GM12878 (cell line): ENCODE results near the gene POGLUT3. TPM values are rescaled to one million over a fixed set of nuclear protein-coding genes. Genes with fewer than 3 reads are reported as not detected.

ENCODE experiments used
- ATAC-seq: fragments of 200-7000 bp; cut with Tn5 transposase; 3 replicates; pipeline ENCODE4 v1.9.1; 2020; ENCODE audit warnings: mild to moderate bottlenecking, moderate library complexity
- BruUV-seq: library from RNA; stranded (reverse); fragments of 400-500 nt; replicated peaks from 2 replicates; lab custom pipeline; 2021; lab: Mats Ljungman, UMichigan
- CTCF ChIA-PET: fragments of 300-600 bp; sonication (Branson Sonifier 250); formaldehyde crosslinking; extraction: SDS; loops from one replicate; lab custom pipeline; 2021; ENCODE audit warnings: inconsistent platforms; lab: Yijun Ruan, JAX
- POLR2A ChIA-PET: fragments of 350-600 bp; formaldehyde crosslinking; extraction: SDS; loops from one replicate; lab custom pipeline; 2021; ENCODE audit warnings: inconsistent platforms; lab: Charles Lee
- RAD21 ChIA-PET: fragments of 300-600 bp; sonication (Branson Sonifier 250); formaldehyde crosslinking; loops from one replicate; lab custom pipeline; 2023; ENCODE audit warnings: antibody characterized with exemption; ENCODE audit not compliant: unreplicated experiment; lab: Charles Lee
- SMC1A ChIA-PET: fragments of 300-600 bp; sonication (Branson Sonifier 250); formaldehyde crosslinking; loops from one replicate; lab custom pipeline; 2023; ENCODE audit not compliant: unreplicated experiment, uncharacterized antibody; lab: Charles Lee
- DNase-seq: peaks from one replicate; pipeline ENCODE4 v3.0.0-alpha.2; 2011; ENCODE audit warnings: low read depth, low spot score
- FAIRE-seq: peaks from 3 replicates; lab custom pipeline; 2011; peaks lifted over from hg19 to GRCh38; lab: Jason Lieb, UNC
- H2AFZ ChIP-seq: 2 replicates; pipeline ENCODE4 v1.6.0; 2011; ENCODE audit warnings: low read depth, low read length, control low read depth; ENCODE audit not compliant: control insufficient read depth
- H3K27ac ChIP-seq: 2 replicates; pipeline ENCODE4 v1.5.1; 2011; ENCODE audit warnings: control low read depth; ENCODE audit not compliant: control insufficient read depth, insufficient read depth
- H3K27me3 ChIP-seq, 2 experiments: replicated peaks in 1 of 2; 2 replicates each; pipeline versions ENCODE4 v1.6.0 to v1.6.1; 2011; ENCODE audit warnings: low read length in 1 of 2; ENCODE audit not compliant: control insufficient read depth in 2 of 2, insufficient read depth in 2 of 2
- H3K36me3 ChIP-seq, 2 experiments: 2 replicates each; pipeline ENCODE4 v1.5.1; 2011; ENCODE audit warnings: low read length in 1 of 2; ENCODE audit not compliant: control insufficient read depth in 2 of 2, insufficient read depth in 2 of 2
- H3K4me1 ChIP-seq: 2 replicates; pipeline ENCODE4 v1.6.1; 2011; ENCODE audit warnings: mild to moderate bottlenecking, low read length, moderate library complexity, mixed read lengths; ENCODE audit not compliant: control insufficient read depth, insufficient read depth
- H3K4me2 ChIP-seq: 2 replicates; pipeline ENCODE4 v1.6.0; 2011; ENCODE audit warnings: control low read depth; ENCODE audit not compliant: control insufficient read depth, insufficient read depth
- H3K4me3 ChIP-seq: fragments of 200-600 bp; sonication (generic); 2 replicates; pipeline ENCODE4 v1.5.1; 2016
- H3K79me2 ChIP-seq: 2 replicates; pipeline ENCODE4 v1.6.0; 2011; ENCODE audit warnings: low read length; ENCODE audit not compliant: control insufficient read depth, insufficient read depth
- H3K9ac ChIP-seq: 2 replicates; pipeline ENCODE4 v1.8.0; 2011; ENCODE audit warnings: low read length, control low read depth, mixed read lengths; ENCODE audit not compliant: control insufficient read depth, insufficient read depth
- H3K9me3 ChIP-seq: replicated peaks from 3 replicates; pipeline ENCODE4 v1.5.1; 2011; ENCODE audit warnings: mild to moderate bottlenecking, low read length; ENCODE audit not compliant: control insufficient read depth, insufficient read depth
- H4K20me1 ChIP-seq: 2 replicates; pipeline ENCODE4 v1.6.0; 2011; ENCODE audit not compliant: control insufficient read depth, insufficient read depth
- CREB1 ChIP-seq: IDR thresholded peaks from 2 replicates; pipeline ENCODE4 v1.6.1; 2012; ENCODE audit warnings: low read depth, mild to moderate bottlenecking, inconsistent platforms
- EZH2 ChIP-seq: IDR thresholded peaks from 2 replicates; pipeline ENCODE4 v1.6.1; 2012; ENCODE audit warnings: low read depth, mild to moderate bottlenecking, control low read depth, inconsistent platforms, low read length, borderline replicate concordance; ENCODE audit not compliant: control insufficient read depth
- HDAC2 ChIP-seq: fragments of 200-600 bp; sonication (generic); IDR thresholded peaks from 2 replicates; pipeline ENCODE4 v1.6.1; 2017
- LARP7 ChIP-seq: fragments of 450-650 bp; IDR thresholded peaks from 2 replicates; pipeline ENCODE4 v1.6.1; 2017; ENCODE audit warnings: mild to moderate bottlenecking
- MTA2 ChIP-seq: fragments of 450-650 bp; IDR thresholded peaks from 2 replicates; pipeline ENCODE4 v1.6.1; 2016; ENCODE audit warnings: low read depth, mild to moderate bottlenecking, moderate library complexity
- WGBS: methylation state at CpG from one replicate; pipeline ENCODE4 v1.1.6; 2016; ENCODE audit warnings: low lambda C conversion rate; ENCODE audit not compliant: insufficient replicate concordance, insufficient coverage; ENCODE audit errors: missing lambda C conversion rate; 5-methylcytosine and 5-hydroxymethylcytosine counted together
- in situ Hi-C: fragments of 300-500 bp; cut with MboI; formaldehyde crosslinking; loops from 9 replicates; pipeline ENCODE4 v1.14.3; 2018; ENCODE audit warnings: mixed read lengths
- intact Hi-C: fragments of 100-400 bp; cut with micrococcal nuclease; formaldehyde crosslinking; loops from one replicate; pipeline ENCODE4 v1.14.2; 2022; ENCODE audit not compliant: unreplicated experiment
- polyA plus RNA-seq, 11 experiments: library from polyadenylated mRNA; depleted of rRNA in 4 of 11; unstranded in 6 of 11; stranded (reverse) in 5 of 11; fragments of >200 nt; fragmentation: Nextera tagmentation in 4 of 11; fragmentation: Illumina TruSeq in 1 of 11; extraction: Ambion mirVana in 4 of 11; extraction: Trizol in 1 of 11; gene quantifications; 1 replicate in 1 of 11; 2 replicates in 10 of 11; pipeline versions ENCODE4 v1.2.1 to v1.2.3, GENCODE V29; 2011 to 2016; ENCODE audit warnings: inconsistent platforms in 2 of 11, missing spikeins in 2 of 11, low read depth in 1 of 11
- total RNA-seq, 4 experiments: library from RNA; depleted of rRNA in 3 of 4; stranded (reverse); fragments of >200 nt in 3 of 4; fragmentation: Illumina TruSeq in 1 of 4; extraction: Trizol in 1 of 4; gene quantifications; 2 replicates each; pipeline versions ENCODE4 v1.2.1 to v1.2.3, GENCODE V29; 2013 to 2021
- TF ChIP-seq, protein P1 (sequence below): fragments of 150-350 bp; IDR thresholded peaks from 2 replicates; pipeline ENCODE4 v1.6.1; 2016; ENCODE audit warnings: low read depth, low read length
- TF ChIP-seq, protein P2 (sequence below): fragments of 450-650 bp; IDR thresholded peaks from 2 replicates; pipeline ENCODE4 v1.6.1; 2017; ENCODE audit warnings: mild to moderate bottlenecking
- TF ChIP-seq, protein P3 (sequence below): fragments of 450-650 bp; IDR thresholded peaks from 2 replicates; pipeline ENCODE4 v1.6.1; 2017; ENCODE audit warnings: mild to moderate bottlenecking, low read depth, inconsistent platforms; ENCODE audit not compliant: poor library complexity, severe bottlenecking
- TF ChIP-seq, protein P4 (sequence below), 3 experiments: IDR thresholded peaks in 2 of 3; conservative IDR thresholded peaks in 1 of 3; 2 replicates each; pipeline ENCODE4 v1.5.1; 2011; ENCODE audit warnings: low read depth in 3 of 3, low read length in 3 of 3, mild to moderate bottlenecking in 3 of 3, control low read depth in 2 of 3, moderate library complexity in 2 of 3, inconsistent platforms in 1 of 3, mixed read lengths in 1 of 3; ENCODE audit not compliant: control insufficient read depth in 2 of 3, insufficient read depth in 1 of 3; ENCODE audit errors: extremely low read depth in 1 of 3
- TF ChIP-seq, protein P5 (sequence below): fragments of 450-650 bp; formaldehyde crosslinking; IDR thresholded peaks from 2 replicates; pipeline ENCODE4 v1.4.0; 2022; ENCODE audit warnings: mild to moderate bottlenecking, moderate library complexity

The POGLUT3 gene
- total and polyA plus RNA-seq, 10 of the 15 experiments (the other 5 are each of a cell fraction or from before 2014, with no cell fraction given), result 3.7 to 21.5 (median 12.9) TPM

DNA sequence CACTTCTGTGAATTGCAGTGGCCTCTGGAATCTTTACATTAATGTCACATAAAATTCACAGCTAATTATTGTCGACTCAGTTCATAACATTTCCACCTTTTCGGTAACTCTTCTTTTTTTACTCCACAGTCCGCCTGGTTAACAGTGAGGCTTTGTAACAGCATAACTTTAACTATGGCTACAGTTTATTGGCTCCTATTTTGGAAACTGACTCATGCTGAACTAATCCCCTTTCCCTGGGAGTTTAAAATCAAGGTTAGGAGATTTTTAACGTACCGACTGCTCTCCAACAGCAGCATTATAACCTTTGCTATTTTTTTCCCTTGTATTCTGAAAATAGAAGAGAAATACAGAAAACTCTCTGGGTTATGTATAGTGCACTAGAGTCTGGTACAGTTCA lies 3.2 kb upstream of the POGLUT3 start:
- H3K4me2 ChIP-seq, result no peak overlapping the region
- DNase-seq, result no peak
- peaks cover 8% of the 10 kb centered on the region for H3K79me2 ChIP-seq
- 94% methylated on average over 5 of the region's 5 CpGs for WGBS
- ChIA-PET SMC1A (interaction anchor here (0.8 kb wide), 1 partner anchor 30 kb away, joined by 3 read pairs; no protein-coding TSS in a partner anchor), POLR2A (no interaction called here), CTCF (interaction anchor here (1.2 kb wide), 1 partner anchor 135 kb away, joined by 5 read pairs; no protein-coding TSS in a partner anchor), RAD21 (no interaction called here)
- no peak overlapping the region for H3K9ac ChIP-seq
- BruUV-seq, result no TSS peak
- no peak overlapping the region for H3K27ac ChIP-seq
- no peak for FAIRE-seq
- no peak overlapping the region for H3K4me3 ChIP-seq
- H3K36me3 ChIP-seq, result no peaks in the 10 kb centered on the region
- H3K9me3 ChIP-seq, result no peaks in the 10 kb centered on the region
- H3K4me1 ChIP-seq, result no peaks in the 10 kb centered on the region
- no peaks in the 10 kb centered on the region for H3K27me3 ChIP-seq
- H4K20me1 ChIP-seq, result no peaks in the 10 kb centered on the region
- ATAC-seq, result no peak
- in situ Hi-C loops, result no loop called here
- no peak overlapping the region for H2AFZ ChIP-seq
- intact Hi-C loops, result no loop called here
- TF ChIP-seq, protein P1, sequence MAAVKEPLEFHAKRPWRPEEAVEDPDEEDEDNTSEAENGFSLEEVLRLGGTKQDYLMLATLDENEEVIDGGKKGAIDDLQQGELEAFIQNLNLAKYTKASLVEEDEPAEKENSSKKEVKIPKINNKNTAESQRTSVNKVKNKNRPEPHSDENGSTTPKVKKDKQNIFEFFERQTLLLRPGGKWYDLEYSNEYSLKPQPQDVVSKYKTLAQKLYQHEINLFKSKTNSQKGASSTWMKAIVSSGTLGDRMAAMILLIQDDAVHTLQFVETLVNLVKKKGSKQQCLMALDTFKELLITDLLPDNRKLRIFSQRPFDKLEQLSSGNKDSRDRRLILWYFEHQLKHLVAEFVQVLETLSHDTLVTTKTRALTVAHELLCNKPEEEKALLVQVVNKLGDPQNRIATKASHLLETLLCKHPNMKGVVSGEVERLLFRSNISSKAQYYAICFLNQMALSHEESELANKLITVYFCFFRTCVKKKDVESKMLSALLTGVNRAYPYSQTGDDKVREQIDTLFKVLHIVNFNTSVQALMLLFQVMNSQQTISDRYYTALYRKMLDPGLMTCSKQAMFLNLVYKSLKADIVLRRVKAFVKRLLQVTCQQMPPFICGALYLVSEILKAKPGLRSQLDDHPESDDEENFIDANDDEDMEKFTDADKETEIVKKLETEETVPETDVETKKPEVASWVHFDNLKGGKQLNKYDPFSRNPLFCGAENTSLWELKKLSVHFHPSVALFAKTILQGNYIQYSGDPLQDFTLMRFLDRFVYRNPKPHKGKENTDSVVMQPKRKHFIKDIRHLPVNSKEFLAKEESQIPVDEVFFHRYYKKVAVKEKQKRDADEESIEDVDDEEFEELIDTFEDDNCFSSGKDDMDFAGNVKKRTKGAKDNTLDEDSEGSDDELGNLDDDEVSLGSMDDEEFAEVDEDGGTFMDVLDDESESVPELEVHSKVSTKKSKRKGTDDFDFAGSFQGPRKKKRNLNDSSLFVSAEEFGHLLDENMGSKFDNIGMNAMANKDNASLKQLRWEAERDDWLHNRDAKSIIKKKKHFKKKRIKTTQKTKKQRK, result no peak
- no peak for TF ChIP-seq MTA2
- TF ChIP-seq, protein P2, sequence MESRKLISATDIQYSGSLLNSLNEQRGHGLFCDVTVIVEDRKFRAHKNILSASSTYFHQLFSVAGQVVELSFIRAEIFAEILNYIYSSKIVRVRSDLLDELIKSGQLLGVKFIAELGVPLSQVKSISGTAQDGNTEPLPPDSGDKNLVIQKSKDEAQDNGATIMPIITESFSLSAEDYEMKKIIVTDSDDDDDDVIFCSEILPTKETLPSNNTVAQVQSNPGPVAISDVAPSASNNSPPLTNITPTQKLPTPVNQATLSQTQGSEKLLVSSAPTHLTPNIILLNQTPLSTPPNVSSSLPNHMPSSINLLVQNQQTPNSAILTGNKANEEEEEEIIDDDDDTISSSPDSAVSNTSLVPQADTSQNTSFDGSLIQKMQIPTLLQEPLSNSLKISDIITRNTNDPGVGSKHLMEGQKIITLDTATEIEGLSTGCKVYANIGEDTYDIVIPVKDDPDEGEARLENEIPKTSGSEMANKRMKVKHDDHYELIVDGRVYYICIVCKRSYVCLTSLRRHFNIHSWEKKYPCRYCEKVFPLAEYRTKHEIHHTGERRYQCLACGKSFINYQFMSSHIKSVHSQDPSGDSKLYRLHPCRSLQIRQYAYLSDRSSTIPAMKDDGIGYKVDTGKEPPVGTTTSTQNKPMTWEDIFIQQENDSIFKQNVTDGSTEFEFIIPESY, result no peak
- no peak for TF ChIP-seq LARP7
- TF ChIP-seq, protein P3, sequence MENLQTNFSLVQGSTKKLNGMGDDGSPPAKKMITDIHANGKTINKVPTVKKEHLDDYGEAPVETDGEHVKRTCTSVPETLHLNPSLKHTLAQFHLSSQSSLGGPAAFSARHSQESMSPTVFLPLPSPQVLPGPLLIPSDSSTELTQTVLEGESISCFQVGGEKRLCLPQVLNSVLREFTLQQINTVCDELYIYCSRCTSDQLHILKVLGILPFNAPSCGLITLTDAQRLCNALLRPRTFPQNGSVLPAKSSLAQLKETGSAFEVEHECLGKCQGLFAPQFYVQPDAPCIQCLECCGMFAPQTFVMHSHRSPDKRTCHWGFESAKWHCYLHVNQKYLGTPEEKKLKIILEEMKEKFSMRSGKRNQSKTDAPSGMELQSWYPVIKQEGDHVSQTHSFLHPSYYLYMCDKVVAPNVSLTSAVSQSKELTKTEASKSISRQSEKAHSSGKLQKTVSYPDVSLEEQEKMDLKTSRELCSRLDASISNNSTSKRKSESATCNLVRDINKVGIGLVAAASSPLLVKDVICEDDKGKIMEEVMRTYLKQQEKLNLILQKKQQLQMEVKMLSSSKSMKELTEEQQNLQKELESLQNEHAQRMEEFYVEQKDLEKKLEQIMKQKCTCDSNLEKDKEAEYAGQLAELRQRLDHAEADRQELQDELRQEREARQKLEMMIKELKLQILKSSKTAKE, result no peak
- no peak for TF ChIP-seq CREB1
- TF ChIP-seq EZH2, result no peak
- TF ChIP-seq HDAC2, result no peak
- TF ChIP-seq, protein P4, sequence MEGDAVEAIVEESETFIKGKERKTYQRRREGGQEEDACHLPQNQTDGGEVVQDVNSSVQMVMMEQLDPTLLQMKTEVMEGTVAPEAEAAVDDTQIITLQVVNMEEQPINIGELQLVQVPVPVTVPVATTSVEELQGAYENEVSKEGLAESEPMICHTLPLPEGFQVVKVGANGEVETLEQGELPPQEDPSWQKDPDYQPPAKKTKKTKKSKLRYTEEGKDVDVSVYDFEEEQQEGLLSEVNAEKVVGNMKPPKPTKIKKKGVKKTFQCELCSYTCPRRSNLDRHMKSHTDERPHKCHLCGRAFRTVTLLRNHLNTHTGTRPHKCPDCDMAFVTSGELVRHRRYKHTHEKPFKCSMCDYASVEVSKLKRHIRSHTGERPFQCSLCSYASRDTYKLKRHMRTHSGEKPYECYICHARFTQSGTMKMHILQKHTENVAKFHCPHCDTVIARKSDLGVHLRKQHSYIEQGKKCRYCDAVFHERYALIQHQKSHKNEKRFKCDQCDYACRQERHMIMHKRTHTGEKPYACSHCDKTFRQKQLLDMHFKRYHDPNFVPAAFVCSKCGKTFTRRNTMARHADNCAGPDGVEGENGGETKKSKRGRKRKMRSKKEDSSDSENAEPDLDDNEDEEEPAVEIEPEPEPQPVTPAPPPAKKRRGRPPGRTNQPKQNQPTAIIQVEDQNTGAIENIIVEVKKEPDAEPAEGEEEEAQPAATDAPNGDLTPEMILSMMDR (IDR thresholded peaks at IDR 0.05 in 2 of 3, conservative IDR thresholded peaks at IDR 0.05 in 1 of 3; ENCODE audit: control insufficient read depth in 2 of 3, extremely low read depth in 1 of 3, insufficient read depth in 1 of 3, low read depth in 3 of 3, low read length in 3 of 3), result no peak
- TF ChIP-seq, protein P5, sequence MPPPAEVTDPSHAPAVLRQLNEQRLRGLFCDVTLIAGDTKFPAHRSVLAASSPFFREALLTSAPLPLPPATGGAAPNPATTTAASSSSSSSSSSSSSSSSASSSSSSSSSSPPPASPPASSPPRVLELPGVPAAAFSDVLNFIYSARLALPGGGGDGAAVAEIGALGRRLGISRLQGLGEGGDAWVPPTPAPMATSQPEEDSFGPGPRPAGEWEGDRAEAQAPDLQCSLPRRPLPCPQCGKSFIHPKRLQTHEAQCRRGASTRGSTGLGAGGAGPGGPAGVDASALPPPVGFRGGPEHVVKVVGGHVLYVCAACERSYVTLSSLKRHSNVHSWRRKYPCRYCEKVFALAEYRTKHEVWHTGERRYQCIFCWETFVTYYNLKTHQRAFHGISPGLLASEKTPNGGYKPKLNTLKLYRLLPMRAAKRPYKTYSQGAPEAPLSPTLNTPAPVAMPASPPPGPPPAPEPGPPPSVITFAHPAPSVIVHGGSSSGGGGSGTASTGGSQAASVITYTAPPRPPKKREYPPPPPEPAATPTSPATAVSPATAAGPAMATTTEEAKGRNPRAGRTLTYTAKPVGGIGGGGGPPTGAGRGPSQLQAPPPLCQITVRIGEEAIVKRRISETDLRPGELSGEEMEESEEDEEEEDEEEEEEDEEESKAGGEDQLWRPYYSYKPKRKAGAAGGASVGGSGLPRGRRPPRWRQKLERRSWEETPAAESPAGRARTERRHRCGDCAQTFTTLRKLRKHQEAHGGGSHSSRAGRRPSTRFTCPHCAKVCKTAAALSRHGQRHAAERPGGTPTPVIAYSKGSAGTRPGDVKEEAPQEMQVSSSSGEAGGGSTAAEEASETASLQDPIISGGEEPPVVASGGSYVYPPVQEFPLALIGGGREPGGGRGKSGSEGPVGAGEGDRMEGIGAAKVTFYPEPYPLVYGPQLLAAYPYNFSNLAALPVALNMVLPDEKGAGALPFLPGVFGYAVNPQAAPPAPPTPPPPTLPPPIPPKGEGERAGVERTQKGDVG, result no peak
